ENCODE data around the gene KRT72. TPM values are rescaled to one million over a fixed set of nuclear protein-coding genes. Genes with fewer than 3 reads are reported as not detected.

The KRT72 gene
- total and polyA plus RNA-seq, 2 experiments from 2014 or later, result not detected

DNA sequence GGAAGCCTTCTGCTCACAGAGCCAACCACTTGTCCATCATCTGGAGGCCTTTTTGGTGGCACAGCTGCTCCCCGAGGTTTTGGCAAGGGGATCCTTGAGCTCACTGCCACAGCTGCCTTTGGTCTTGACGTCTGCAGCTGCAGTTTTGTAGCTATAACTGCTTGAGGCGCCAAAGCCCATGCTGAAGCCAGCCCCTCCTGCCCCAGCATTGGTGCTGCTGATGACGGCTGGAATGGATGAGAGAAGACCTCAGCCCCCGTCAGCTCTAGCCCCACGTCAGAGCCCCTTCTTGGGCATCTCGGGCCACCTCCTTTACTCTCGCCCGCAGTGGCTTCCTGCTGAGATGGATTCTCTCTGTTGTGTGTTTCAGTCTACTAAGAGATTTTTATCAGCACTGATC lies 15.3 kb downstream of the KRT72 start:
- no peak for ATAC-seq
- Histone ChIP-seq H3K4me3 (no peak overlapping the region), H3K27me3 (ENCODE audit: insufficient read depth) (no peaks in the 10 kb centered on the region), H4K20me1 (replicated peaks; ENCODE audit: insufficient read depth) (no peaks in the 10 kb centered on the region), H3K4me1 (ENCODE audit: insufficient read depth) (no peaks in the 10 kb centered on the region), H3K9me2 (ENCODE audit: insufficient read depth) (no peaks in the 10 kb centered on the region), H3K36me3 (ENCODE audit: insufficient read depth) (no peaks in the 10 kb centered on the region), H3K27ac (ENCODE audit: low read depth) (no peak overlapping the region), H3F3A (replicated peaks; ENCODE audit: low read depth) (no peaks in the 10 kb centered on the region), H3K79me2 (replicated peaks; ENCODE audit: insufficient read depth) (no peaks in the 10 kb centered on the region), H3K4me2 (no peak overlapping the region), H2AFZ (no peak overlapping the region)
- H3K4me3 Mint-ChIP-seq, result no peak overlapping the region
- DNase-seq (ENCODE audit: low spot score), result peak; percentile 11
- peaks cover 6% of the 10 kb centered on the region; the same call in 2 of the 3 replicates for H3K36me3 Mint-ChIP-seq (ENCODE audit: low read depth)
- H3K27ac Mint-ChIP-seq, result no peak overlapping the region
- peaks cover 12% of the 10 kb centered on the region for H3K9me3 Mint-ChIP-seq
- H3K4me1 Mint-ChIP-seq, result peaks cover 7% of the 10 kb centered on the region
- H3K27me3 Mint-ChIP-seq (ENCODE audit: insufficient read depth, low read depth, poor library complexity), result peaks cover 5% of the 10 kb centered on the region
- no peak for TF ChIP-seq POLR2AphosphoS5 (IDR thresholded peaks at IDR 0.05; ENCODE audit: low read depth)
- TF ChIP-seq, protein P1, sequence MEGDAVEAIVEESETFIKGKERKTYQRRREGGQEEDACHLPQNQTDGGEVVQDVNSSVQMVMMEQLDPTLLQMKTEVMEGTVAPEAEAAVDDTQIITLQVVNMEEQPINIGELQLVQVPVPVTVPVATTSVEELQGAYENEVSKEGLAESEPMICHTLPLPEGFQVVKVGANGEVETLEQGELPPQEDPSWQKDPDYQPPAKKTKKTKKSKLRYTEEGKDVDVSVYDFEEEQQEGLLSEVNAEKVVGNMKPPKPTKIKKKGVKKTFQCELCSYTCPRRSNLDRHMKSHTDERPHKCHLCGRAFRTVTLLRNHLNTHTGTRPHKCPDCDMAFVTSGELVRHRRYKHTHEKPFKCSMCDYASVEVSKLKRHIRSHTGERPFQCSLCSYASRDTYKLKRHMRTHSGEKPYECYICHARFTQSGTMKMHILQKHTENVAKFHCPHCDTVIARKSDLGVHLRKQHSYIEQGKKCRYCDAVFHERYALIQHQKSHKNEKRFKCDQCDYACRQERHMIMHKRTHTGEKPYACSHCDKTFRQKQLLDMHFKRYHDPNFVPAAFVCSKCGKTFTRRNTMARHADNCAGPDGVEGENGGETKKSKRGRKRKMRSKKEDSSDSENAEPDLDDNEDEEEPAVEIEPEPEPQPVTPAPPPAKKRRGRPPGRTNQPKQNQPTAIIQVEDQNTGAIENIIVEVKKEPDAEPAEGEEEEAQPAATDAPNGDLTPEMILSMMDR (conservative IDR thresholded peaks at IDR 0.05; ENCODE audit: low read depth in 2 of 2), result peak in 1 of 2 experiments; percentile 40; a peak in 2 of 4 replicates

DNA sequence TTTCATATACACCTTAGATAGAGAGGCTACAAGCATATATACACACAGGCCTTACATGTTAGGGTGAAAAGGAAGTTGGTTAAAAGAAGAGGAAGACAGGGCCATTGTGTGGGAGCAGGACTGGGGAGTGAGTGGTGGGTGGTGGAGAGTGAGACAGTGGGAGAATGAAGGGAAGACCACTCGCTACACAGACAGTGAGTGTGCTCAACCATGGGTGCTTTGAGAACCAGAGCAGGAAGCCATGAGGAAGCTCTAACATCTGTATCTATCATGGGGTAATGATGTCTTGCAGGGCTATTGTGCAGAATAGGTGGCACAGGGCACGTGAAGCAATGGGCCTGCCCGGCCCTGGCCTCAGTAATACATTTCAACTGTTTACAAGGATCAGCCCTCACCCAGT lies 16.2 kb downstream of the KRT72 start:
- no peaks in the 10 kb centered on the region for H4K20me1 ChIP-seq (replicated peaks; ENCODE audit: insufficient read depth)
- no peak overlapping the region for H3K27ac ChIP-seq (ENCODE audit: low read depth)
- H3K4me2 ChIP-seq, result no peak overlapping the region
- H3K4me1 ChIP-seq (ENCODE audit: insufficient read depth), result no peaks in the 10 kb centered on the region
- Mint-ChIP-seq H3K36me3 (ENCODE audit: low read depth) (no peaks in the 10 kb centered on the region), H3K9me3 (peaks cover 5% of the 10 kb centered on the region; the same call in 2 of the 3 replicates), H3K4me1 (peaks cover 7% of the 10 kb centered on the region), H3K4me3 (no peak overlapping the region), H3K27ac (no peak overlapping the region), H3K27me3 (ENCODE audit: insufficient read depth, low read depth, poor library complexity) (peaks cover 7% of the 10 kb centered on the region)
- DNase-seq (ENCODE audit: low spot score), result no peak
- H3K4me3 ChIP-seq, result no peak overlapping the region
- no peak overlapping the region for H2AFZ ChIP-seq
- H3K27me3 ChIP-seq (ENCODE audit: insufficient read depth), result no peaks in the 10 kb centered on the region
- H3K36me3 ChIP-seq (ENCODE audit: insufficient read depth), result no peaks in the 10 kb centered on the region
- no peaks in the 10 kb centered on the region for H3K79me2 ChIP-seq (replicated peaks; ENCODE audit: insufficient read depth)
- no peak for ATAC-seq
- no peaks in the 10 kb centered on the region for H3K9me2 ChIP-seq (ENCODE audit: insufficient read depth)
- H3F3A ChIP-seq (replicated peaks; ENCODE audit: low read depth), result no peaks in the 10 kb centered on the region
- no peak for TF ChIP-seq ZNF331 (CRISPR knock-in tag; IDR thresholded peaks at IDR 0.05; ENCODE audit: low read depth)
- no peak for TF ChIP-seq CREB1 (CRISPR knock-in tag; IDR thresholded peaks at IDR 0.05; ENCODE audit: low read depth)
- TF ChIP-seq NANOG (IDR thresholded peaks at IDR 0.05; ENCODE audit: borderline replicate concordance), result no peak
- TF ChIP-seq, protein P2, sequence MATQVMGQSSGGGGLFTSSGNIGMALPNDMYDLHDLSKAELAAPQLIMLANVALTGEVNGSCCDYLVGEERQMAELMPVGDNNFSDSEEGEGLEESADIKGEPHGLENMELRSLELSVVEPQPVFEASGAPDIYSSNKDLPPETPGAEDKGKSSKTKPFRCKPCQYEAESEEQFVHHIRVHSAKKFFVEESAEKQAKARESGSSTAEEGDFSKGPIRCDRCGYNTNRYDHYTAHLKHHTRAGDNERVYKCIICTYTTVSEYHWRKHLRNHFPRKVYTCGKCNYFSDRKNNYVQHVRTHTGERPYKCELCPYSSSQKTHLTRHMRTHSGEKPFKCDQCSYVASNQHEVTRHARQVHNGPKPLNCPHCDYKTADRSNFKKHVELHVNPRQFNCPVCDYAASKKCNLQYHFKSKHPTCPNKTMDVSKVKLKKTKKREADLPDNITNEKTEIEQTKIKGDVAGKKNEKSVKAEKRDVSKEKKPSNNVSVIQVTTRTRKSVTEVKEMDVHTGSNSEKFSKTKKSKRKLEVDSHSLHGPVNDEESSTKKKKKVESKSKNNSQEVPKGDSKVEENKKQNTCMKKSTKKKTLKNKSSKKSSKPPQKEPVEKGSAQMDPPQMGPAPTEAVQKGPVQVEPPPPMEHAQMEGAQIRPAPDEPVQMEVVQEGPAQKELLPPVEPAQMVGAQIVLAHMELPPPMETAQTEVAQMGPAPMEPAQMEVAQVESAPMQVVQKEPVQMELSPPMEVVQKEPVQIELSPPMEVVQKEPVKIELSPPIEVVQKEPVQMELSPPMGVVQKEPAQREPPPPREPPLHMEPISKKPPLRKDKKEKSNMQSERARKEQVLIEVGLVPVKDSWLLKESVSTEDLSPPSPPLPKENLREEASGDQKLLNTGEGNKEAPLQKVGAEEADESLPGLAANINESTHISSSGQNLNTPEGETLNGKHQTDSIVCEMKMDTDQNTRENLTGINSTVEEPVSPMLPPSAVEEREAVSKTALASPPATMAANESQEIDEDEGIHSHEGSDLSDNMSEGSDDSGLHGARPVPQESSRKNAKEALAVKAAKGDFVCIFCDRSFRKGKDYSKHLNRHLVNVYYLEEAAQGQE (IDR thresholded peaks at IDR 0.05; ENCODE audit: unreplicated experiment), result no peak
- TF ChIP-seq, protein P3, sequence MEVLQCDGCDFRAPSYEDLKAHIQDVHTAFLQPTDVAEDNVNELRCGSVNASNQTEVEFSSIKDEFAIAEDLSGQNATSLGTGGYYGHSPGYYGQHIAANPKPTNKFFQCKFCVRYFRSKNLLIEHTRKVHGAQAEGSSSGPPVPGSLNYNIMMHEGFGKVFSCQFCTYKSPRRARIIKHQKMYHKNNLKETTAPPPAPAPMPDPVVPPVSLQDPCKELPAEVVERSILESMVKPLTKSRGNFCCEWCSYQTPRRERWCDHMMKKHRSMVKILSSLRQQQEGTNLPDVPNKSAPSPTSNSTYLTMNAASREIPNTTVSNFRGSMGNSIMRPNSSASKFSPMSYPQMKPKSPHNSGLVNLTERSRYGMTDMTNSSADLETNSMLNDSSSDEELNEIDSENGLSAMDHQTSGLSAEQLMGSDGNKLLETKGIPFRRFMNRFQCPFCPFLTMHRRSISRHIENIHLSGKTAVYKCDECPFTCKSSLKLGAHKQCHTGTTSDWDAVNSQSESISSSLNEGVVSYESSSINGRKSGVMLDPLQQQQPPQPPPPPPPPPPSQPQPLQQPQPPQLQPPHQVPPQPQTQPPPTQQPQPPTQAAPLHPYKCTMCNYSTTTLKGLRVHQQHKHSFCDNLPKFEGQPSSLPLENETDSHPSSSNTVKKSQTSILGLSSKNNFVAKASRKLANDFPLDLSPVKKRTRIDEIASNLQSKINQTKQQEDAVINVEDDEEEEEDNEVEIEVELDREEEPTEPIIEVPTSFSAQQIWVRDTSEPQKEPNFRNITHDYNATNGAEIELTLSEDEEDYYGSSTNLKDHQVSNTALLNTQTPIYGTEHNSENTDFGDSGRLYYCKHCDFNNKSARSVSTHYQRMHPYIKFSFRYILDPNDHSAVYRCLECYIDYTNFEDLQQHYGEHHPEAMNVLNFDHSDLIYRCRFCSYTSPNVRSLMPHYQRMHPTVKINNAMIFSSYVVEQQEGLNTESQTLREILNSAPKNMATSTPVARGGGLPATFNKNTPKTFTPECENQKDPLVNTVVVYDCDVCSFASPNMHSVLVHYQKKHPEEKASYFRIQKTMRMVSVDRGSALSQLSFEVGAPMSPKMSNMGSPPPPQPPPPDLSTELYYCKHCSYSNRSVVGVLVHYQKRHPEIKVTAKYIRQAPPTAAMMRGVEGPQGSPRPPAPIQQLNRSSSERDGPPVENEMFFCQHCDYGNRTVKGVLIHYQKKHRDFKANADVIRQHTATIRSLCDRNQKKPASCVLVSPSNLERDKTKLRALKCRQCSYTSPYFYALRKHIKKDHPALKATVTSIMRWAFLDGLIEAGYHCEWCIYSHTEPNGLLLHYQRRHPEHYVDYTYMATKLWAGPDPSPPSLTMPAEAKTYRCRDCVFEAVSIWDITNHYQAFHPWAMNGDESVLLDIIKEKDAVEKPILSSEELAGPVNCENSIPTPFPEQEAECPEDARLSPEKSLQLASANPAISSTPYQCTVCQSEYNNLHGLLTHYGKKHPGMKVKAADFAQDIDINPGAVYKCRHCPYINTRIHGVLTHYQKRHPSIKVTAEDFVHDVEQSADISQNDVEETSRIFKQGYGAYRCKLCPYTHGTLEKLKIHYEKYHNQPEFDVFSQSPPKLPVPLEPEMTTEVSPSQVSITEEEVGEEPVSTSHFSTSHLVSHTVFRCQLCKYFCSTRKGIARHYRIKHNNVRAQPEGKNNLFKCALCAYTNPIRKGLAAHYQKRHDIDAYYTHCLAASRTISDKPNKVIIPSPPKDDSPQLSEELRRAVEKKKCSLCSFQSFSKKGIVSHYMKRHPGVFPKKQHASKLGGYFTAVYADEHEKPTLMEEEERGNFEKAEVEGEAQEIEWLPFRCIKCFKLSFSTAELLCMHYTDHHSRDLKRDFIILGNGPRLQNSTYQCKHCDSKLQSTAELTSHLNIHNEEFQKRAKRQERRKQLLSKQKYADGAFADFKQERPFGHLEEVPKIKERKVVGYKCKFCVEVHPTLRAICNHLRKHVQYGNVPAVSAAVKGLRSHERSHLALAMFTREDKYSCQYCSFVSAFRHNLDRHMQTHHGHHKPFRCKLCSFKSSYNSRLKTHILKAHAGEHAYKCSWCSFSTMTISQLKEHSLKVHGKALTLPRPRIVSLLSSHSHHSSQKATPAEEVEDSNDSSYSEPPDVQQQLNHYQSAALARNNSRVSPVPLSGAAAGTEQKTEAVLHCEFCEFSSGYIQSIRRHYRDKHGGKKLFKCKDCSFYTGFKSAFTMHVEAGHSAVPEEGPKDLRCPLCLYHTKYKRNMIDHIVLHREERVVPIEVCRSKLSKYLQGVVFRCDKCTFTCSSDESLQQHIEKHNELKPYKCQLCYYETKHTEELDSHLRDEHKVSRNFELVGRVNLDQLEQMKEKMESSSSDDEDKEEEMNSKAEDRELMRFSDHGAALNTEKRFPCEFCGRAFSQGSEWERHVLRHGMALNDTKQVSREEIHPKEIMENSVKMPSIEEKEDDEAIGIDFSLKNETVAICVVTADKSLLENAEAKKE (CRISPR knock-in tag; IDR thresholded peaks at IDR 0.05), result no peak
- TF ChIP-seq EZH2 (IDR thresholded peaks at IDR 0.05; ENCODE audit: low read depth, unreplicated experiment), result no peak
- TF ChIP-seq EZH2phosphoT487 (IDR thresholded peaks at IDR 0.05; ENCODE audit: unreplicated experiment), result no peak
- TF ChIP-seq STAT1 (IDR thresholded peaks at IDR 0.05; ENCODE audit: unreplicated experiment), result no peak
- TF ChIP-seq JUNB (IDR thresholded peaks at IDR 0.05; ENCODE audit: unreplicated experiment), result no peak

Data from GM23338 (cell line).